NCI-H446 treated with DMSO at 0.1 percent for 48 hours (cell line): Measurements from ENCODE around the gene IRAK2.
"Not testable (repeated sequence)": the region's sequence is repeated elsewhere in the genome, so short reads cannot be mapped to it uniquely, and the experiment has no call there.

ENCODE experiments used
- DNase-seq: peaks from one replicate; lab custom pipeline; 2025; lab: John Stamatoyannopoulos, UW

The IRAK2 gene

GRCh38 chr3:10253731-10254130 is 89.0 kb downstream of the IRAK2 start:
- no peak for DNase-seq

GRCh38 chr3:10255835-10256234 is 91.1 kb downstream of the IRAK2 start:
- no peak for DNase-seq

- DNase-seq, result no peak
Observed at GRCh38 chr3:10259036-10259435, 94.3 kb downstream of the IRAK2 start.

GRCh38 chr3:10259798-10260197 is 95.1 kb downstream of the IRAK2 start:
- DNase-seq, result no peak

- no peak for DNase-seq
Observed at GRCh38 chr3:10260211-10260701, 95.5 kb downstream of the IRAK2 start.

GRCh38 chr3:10262027-10262426 is 97.3 kb downstream of the IRAK2 start:
- DNase-seq, result no peak

GRCh38 chr3:10263646-10264363 is 99.1 kb downstream of the IRAK2 start:
- DNase-seq, result no peak

GRCh38 chr3:10265833-10266232 is 101.1 kb downstream of the IRAK2 start:
- no peak for DNase-seq

- DNase-seq, result not testable (repeated sequence)
Observed at GRCh38 chr3:10266936-10267335, 102.2 kb downstream of the IRAK2 start.

- DNase-seq, result no peak
Observed at GRCh38 chr3:10268116-10268515, 103.4 kb downstream of the IRAK2 start.

GRCh38 chr3:10268930-10269329 is 104.2 kb downstream of the IRAK2 start:
- DNase-seq, result no peak

- no peak for DNase-seq
Observed at GRCh38 chr3:10269443-10269842, 104.7 kb downstream of the IRAK2 start.

GRCh38 chr3:10272476-10272875 is 107.8 kb downstream of the IRAK2 start:
- DNase-seq, result not testable (repeated sequence)

- DNase-seq, result no peak
Observed at GRCh38 chr3:10272977-10273376, 108.3 kb downstream of the IRAK2 start.

GRCh38 chr3:10273702-10274305 is 109.1 kb downstream of the IRAK2 start:
- no peak for DNase-seq

GRCh38 chr3:10274601-10275000 is 109.9 kb downstream of the IRAK2 start:
- DNase-seq, result no peak

GRCh38 chr3:10277115-10277625 is 112.5 kb downstream of the IRAK2 start:
- no peak for DNase-seq

- no peak for DNase-seq
Observed at GRCh38 chr3:10278501-10278900, 113.8 kb downstream of the IRAK2 start.

GRCh38 chr3:10279384-10280176 is 114.9 kb downstream of the IRAK2 start:
- DNase-seq, result no peak

GRCh38 chr3:10280177-10280529 is 115.4 kb downstream of the IRAK2 start:
- no peak for DNase-seq

GRCh38 chr3:10280571-10280970 is 115.9 kb downstream of the IRAK2 start:
- no peak for DNase-seq

- DNase-seq, result no peak
Observed at GRCh38 chr3:10281951-10282350, 117.2 kb downstream of the IRAK2 start.

- no peak for DNase-seq
Observed at GRCh38 chr3:10283638-10284037, 118.9 kb downstream of the IRAK2 start.
